A673 (cell line): ENCODE measurements around the gene C8A.

Experiments
- EZH2 ChIP-seq: fragments of 200-600 bp; sonication (generic); IDR thresholded peaks from 2 replicates; pipeline ENCODE4 v1.6.1; 2017; ENCODE audit warnings: borderline replicate concordance, low read depth, mild to moderate bottlenecking, mixed read lengths, antibody characterized with exemption, low read length; ENCODE audit not compliant: poor library complexity, severe bottlenecking
- TF ChIP-seq, protein P1 (sequence below): fragments of 300-800, 200-600 bp; sonication (generic); conservative IDR thresholded peaks from 2 replicates; pipeline ENCODE4 v1.5.1; 2017; ENCODE audit warnings: low read depth, mild to moderate bottlenecking, antibody characterized with exemption, low read length, moderate library complexity, mixed read lengths

DNA sequence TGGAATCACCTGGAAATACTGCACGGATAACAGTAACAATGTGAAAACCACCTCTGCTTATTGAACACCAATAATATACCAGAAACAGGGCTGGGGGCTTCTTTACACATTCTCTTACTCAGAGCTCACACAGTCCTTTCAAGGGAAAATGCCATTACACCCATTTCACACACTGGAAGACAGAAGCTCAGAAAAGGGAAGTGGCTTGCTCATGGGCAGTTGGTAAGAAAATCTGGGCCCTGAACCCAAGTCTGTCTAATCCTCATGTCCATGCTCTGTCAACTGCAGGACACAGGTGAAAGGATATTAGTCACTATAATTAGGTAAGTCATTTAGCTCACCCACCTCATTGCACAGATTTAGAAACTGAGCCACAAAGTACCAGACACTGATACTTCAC lies 18.6 kb downstream of the C8A start:
- TF ChIP-seq, protein P1, sequence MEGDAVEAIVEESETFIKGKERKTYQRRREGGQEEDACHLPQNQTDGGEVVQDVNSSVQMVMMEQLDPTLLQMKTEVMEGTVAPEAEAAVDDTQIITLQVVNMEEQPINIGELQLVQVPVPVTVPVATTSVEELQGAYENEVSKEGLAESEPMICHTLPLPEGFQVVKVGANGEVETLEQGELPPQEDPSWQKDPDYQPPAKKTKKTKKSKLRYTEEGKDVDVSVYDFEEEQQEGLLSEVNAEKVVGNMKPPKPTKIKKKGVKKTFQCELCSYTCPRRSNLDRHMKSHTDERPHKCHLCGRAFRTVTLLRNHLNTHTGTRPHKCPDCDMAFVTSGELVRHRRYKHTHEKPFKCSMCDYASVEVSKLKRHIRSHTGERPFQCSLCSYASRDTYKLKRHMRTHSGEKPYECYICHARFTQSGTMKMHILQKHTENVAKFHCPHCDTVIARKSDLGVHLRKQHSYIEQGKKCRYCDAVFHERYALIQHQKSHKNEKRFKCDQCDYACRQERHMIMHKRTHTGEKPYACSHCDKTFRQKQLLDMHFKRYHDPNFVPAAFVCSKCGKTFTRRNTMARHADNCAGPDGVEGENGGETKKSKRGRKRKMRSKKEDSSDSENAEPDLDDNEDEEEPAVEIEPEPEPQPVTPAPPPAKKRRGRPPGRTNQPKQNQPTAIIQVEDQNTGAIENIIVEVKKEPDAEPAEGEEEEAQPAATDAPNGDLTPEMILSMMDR = no peak
- TF ChIP-seq EZH2 = no peak
